ENCODE data around the gene PARVB.

Gene PARVB

GRCh38 chr22:44139773-44140172 lies 115.7 kb downstream of the PARVB start:
- no peak for DNase-seq (ENCODE audit: low read depth)
- TF ChIP-seq CTCF (IDR thresholded peaks at IDR 0.05; ENCODE audit: control insufficient read depth, insufficient read depth, low read depth, low read length, missing control alignments): no peak
- no peak overlapping the region for H3K4me3 ChIP-seq (ENCODE audit: control insufficient read depth, low read depth, low read length)

- DNase-seq (ENCODE audit: low read depth): no peak
These were observed 118.5 kb downstream of the PARVB start for GRCh38 chr22:44142421-44143104.

GRCh38 chr22:44143105-44143474 lies 119.0 kb downstream of the PARVB start:
- no peak for TF ChIP-seq CTCF (IDR thresholded peaks at IDR 0.05; ENCODE audit: control insufficient read depth, insufficient read depth, low read depth, low read length, missing control alignments)
- DNase-seq (ENCODE audit: low read depth): no peak
- no peak overlapping the region for H3K4me3 ChIP-seq (ENCODE audit: control insufficient read depth, low read depth, low read length)

More at GRCh38 chr22:44142421-44143104, 118.5 kb downstream of the PARVB start:
- no peak overlapping the region for H3K4me3 ChIP-seq (ENCODE audit: control insufficient read depth, low read depth, low read length)
- TF ChIP-seq CTCF (IDR thresholded peaks at IDR 0.05; ENCODE audit: control insufficient read depth, insufficient read depth, low read depth, low read length, missing control alignments): no peak

- no peak for TF ChIP-seq CTCF (IDR thresholded peaks at IDR 0.05; ENCODE audit: control insufficient read depth, insufficient read depth, low read depth, low read length, missing control alignments)
These were observed 119.5 kb downstream of the PARVB start for GRCh38 chr22:44143579-44143978.

GRCh38 chr22:44144046-44144569 lies 120.0 kb downstream of the PARVB start:
- no peak overlapping the region for H3K4me3 ChIP-seq (ENCODE audit: control insufficient read depth, low read depth, low read length)
- DNase-seq (ENCODE audit: low read depth): no peak
- TF ChIP-seq CTCF (IDR thresholded peaks at IDR 0.05; ENCODE audit: control insufficient read depth, insufficient read depth, low read depth, low read length, missing control alignments): no peak

More at GRCh38 chr22:44143579-44143978, 119.5 kb downstream of the PARVB start:
- DNase-seq (ENCODE audit: low read depth): no peak
- no peak overlapping the region for H3K4me3 ChIP-seq (ENCODE audit: control insufficient read depth, low read depth, low read length)

GRCh38 chr22:44145544-44145943 lies 121.4 kb downstream of the PARVB start:
- no peak for TF ChIP-seq CTCF (IDR thresholded peaks at IDR 0.05; ENCODE audit: control insufficient read depth, insufficient read depth, low read depth, low read length, missing control alignments)
- no peak overlapping the region for H3K4me3 ChIP-seq (ENCODE audit: control insufficient read depth, low read depth, low read length)
- DNase-seq (ENCODE audit: low read depth): no peak
